Measurements from ENCODE around the gene ADAM10.

GRCh38 chr15:58752716-58753115 is 3.2 kb upstream of the ADAM10 start:
- TF ChIP-seq CTCF (IDR thresholded peaks at IDR 0.05) (no peak), POLR2A (IDR thresholded peaks at IDR 0.05) (no peak)
